ENCODE measurements around the gene NRARP. TPM values are rescaled to one million over a fixed set of nuclear protein-coding genes. Genes with fewer than 3 reads are reported as not detected.

NRARP gene
- total and polyA plus RNA-seq, 2 of the 8 experiments (the other 6 are each of a cell fraction or from before 2014, with no cell fraction given) = 32.5 to 37.2 TPM

GRCh38 chr9:137313956-137314560 is 12.0 kb upstream of the NRARP start (continued):
- TF ChIP-seq SIN3A (conservative IDR thresholded peaks at IDR 0.05 in 1 of 2, IDR thresholded peaks at IDR 0.05 in 1 of 2; ENCODE audit: low read depth in 1 of 2, low read length in 2 of 2) = no peak
- TF ChIP-seq BACH1 (IDR thresholded peaks at IDR 0.05; ENCODE audit: low read length) = no peak
- TF ChIP-seq HDAC6 (IDR thresholded peaks at IDR 0.05; ENCODE audit: low read depth, low read length) = no peak
- TF ChIP-seq TAF1 (IDR thresholded peaks at IDR 0.05; ENCODE audit: low read depth, low read length) = no peak
- no peak for TF ChIP-seq JUN (IDR thresholded peaks at IDR 0.05; ENCODE audit: low read depth, low read length)
- TF ChIP-seq CTCF (IDR thresholded peaks at IDR 0.05; ENCODE audit: control extremely low read depth in 1 of 3, insufficient read depth in 1 of 3, low read depth in 1 of 3, low read length in 3 of 3) = no peak
- TF ChIP-seq RBBP5 (IDR thresholded peaks at IDR 0.05; ENCODE audit: borderline replicate concordance, low read depth, low read length) = no peak
- no peak for TF ChIP-seq FOSL1 (IDR thresholded peaks at IDR 0.05; ENCODE audit: insufficient read depth, low read depth, low read length)
- no peak for TF ChIP-seq JUND (IDR thresholded peaks at IDR 0.05; ENCODE audit: low read length)
- no peak for TF ChIP-seq TCF12 (IDR thresholded peaks at IDR 0.05; ENCODE audit: low read depth, low read length)
